ENCODE results near the gene TEX22.

The TEX22 gene

DNA sequence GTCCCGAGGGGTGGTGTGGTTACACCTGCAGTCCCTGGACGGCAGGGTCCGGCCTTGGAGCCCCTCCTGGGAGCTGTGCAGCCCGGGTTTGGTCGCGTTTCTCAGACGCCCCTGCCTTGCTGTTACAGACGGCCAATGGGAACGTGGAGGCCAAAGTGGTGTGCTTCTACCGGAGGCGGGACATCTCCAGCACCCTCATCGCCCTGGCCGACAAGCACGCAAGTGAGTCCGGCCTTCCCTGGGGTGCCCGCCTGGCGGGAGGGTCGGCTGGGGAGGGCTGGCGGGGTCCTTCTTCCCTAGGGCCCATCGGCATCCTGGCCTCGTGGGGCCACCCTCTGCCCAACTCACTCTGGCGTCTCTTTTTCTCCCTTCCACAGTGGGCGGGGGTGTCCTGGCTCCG is 47.0 kb downstream of the TEX22 start:
- TF ChIP-seq ZBTB7A (IDR thresholded peaks at IDR 0.05; ENCODE audit: low read depth): no peak
- no peak for TF ChIP-seq YY1 (IDR thresholded peaks at IDR 0.05; ENCODE audit: low read depth)
- TF ChIP-seq FOXM1 (IDR thresholded peaks at IDR 0.05; ENCODE audit: borderline replicate concordance, low read depth): no peak
- TF ChIP-seq TCF12 (IDR thresholded peaks at IDR 0.05; ENCODE audit: low read depth): no peak
- TF ChIP-seq CEBPB (IDR thresholded peaks at IDR 0.05): no peak
- no peak for TF ChIP-seq CREB1 (IDR thresholded peaks at IDR 0.05; ENCODE audit: low read depth)
- no peak for TF ChIP-seq TEAD4 (IDR thresholded peaks at IDR 0.05)
- TF ChIP-seq, protein P1, sequence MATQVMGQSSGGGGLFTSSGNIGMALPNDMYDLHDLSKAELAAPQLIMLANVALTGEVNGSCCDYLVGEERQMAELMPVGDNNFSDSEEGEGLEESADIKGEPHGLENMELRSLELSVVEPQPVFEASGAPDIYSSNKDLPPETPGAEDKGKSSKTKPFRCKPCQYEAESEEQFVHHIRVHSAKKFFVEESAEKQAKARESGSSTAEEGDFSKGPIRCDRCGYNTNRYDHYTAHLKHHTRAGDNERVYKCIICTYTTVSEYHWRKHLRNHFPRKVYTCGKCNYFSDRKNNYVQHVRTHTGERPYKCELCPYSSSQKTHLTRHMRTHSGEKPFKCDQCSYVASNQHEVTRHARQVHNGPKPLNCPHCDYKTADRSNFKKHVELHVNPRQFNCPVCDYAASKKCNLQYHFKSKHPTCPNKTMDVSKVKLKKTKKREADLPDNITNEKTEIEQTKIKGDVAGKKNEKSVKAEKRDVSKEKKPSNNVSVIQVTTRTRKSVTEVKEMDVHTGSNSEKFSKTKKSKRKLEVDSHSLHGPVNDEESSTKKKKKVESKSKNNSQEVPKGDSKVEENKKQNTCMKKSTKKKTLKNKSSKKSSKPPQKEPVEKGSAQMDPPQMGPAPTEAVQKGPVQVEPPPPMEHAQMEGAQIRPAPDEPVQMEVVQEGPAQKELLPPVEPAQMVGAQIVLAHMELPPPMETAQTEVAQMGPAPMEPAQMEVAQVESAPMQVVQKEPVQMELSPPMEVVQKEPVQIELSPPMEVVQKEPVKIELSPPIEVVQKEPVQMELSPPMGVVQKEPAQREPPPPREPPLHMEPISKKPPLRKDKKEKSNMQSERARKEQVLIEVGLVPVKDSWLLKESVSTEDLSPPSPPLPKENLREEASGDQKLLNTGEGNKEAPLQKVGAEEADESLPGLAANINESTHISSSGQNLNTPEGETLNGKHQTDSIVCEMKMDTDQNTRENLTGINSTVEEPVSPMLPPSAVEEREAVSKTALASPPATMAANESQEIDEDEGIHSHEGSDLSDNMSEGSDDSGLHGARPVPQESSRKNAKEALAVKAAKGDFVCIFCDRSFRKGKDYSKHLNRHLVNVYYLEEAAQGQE (IDR thresholded peaks at IDR 0.05; ENCODE audit: low read depth): no peak
- TF ChIP-seq TAF1 (IDR thresholded peaks at IDR 0.05; ENCODE audit: low read depth): no peak
- TF ChIP-seq EP300 (IDR thresholded peaks at IDR 0.05; ENCODE audit: borderline replicate concordance): no peak
- TF ChIP-seq EGR1 (IDR thresholded peaks at IDR 0.05): no peak
- TF ChIP-seq NFIC (IDR thresholded peaks at IDR 0.05): no peak
- TF ChIP-seq USF1 (IDR thresholded peaks at IDR 0.05): no peak

- TF ChIP-seq TCF12 (IDR thresholded peaks at IDR 0.05; ENCODE audit: low read depth) (no peak), USF1 (IDR thresholded peaks at IDR 0.05) (no peak), ZBTB7A (IDR thresholded peaks at IDR 0.05; ENCODE audit: low read depth) (no peak), MAX (IDR thresholded peaks at IDR 0.05) (no peak), CEBPB (IDR thresholded peaks at IDR 0.05) (no peak), RAD21 (IDR thresholded peaks at IDR 0.05; ENCODE audit: low read depth) (no peak), YY1 (IDR thresholded peaks at IDR 0.05; ENCODE audit: low read depth) (no peak), EP300 (IDR thresholded peaks at IDR 0.05; ENCODE audit: borderline replicate concordance) (no peak), FOXM1 (IDR thresholded peaks at IDR 0.05; ENCODE audit: borderline replicate concordance, low read depth) (no peak), TAF1 (IDR thresholded peaks at IDR 0.05; ENCODE audit: low read depth) (no peak), CREB1 (IDR thresholded peaks at IDR 0.05; ENCODE audit: low read depth) (no peak), NFIC (IDR thresholded peaks at IDR 0.05) (no peak), TEAD4 (IDR thresholded peaks at IDR 0.05) (no peak), EGR1 (IDR thresholded peaks at IDR 0.05) (no peak)
- TF ChIP-seq, protein P1 (IDR thresholded peaks at IDR 0.05; ENCODE audit: low read depth): no peak
Observed at GRCh38 chr14:105445901-105446845, 47.8 kb downstream of the TEX22 start.

DNA sequence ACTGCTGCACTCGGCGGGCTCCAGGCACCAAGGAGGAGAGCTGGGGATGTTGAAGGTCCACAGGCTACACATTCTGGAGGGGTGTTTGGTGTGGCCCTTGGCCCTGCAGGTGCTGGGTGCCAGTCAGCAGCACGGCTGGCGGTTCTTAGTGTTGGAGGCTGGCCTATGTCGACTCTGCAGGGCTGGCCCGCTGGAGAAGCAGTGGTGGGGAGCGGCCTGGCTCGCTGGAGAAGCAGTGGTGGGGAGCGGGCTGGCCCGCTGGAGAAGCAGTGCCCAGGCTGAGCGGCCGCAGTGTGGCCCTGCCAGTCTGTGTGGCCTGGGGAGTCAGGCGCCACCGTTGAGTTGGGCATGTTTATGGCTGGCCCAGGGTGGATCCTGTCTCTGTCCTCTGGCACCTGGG is 48.6 kb downstream of the TEX22 start:
- TF ChIP-seq TEAD4 (IDR thresholded peaks at IDR 0.05): no peak
- no peak for TF ChIP-seq USF1 (IDR thresholded peaks at IDR 0.05)
- no peak for TF ChIP-seq RAD21 (IDR thresholded peaks at IDR 0.05; ENCODE audit: low read depth)
- no peak for TF ChIP-seq CREB1 (IDR thresholded peaks at IDR 0.05; ENCODE audit: low read depth)
- no peak for TF ChIP-seq YY1 (IDR thresholded peaks at IDR 0.05; ENCODE audit: low read depth)
- TF ChIP-seq, protein P1 (IDR thresholded peaks at IDR 0.05; ENCODE audit: low read depth): no peak
- TF ChIP-seq TCF12 (IDR thresholded peaks at IDR 0.05; ENCODE audit: low read depth): no peak
- TF ChIP-seq FOXM1 (IDR thresholded peaks at IDR 0.05; ENCODE audit: borderline replicate concordance, low read depth): no peak
- TF ChIP-seq EP300 (IDR thresholded peaks at IDR 0.05; ENCODE audit: borderline replicate concordance): no peak
- TF ChIP-seq MAX (IDR thresholded peaks at IDR 0.05): no peak
- TF ChIP-seq EGR1 (IDR thresholded peaks at IDR 0.05): no peak
- TF ChIP-seq TAF1 (IDR thresholded peaks at IDR 0.05; ENCODE audit: low read depth): no peak
- no peak for TF ChIP-seq NFIC (IDR thresholded peaks at IDR 0.05)
- no peak for TF ChIP-seq CEBPB (IDR thresholded peaks at IDR 0.05)
- TF ChIP-seq ZBTB7A (IDR thresholded peaks at IDR 0.05; ENCODE audit: low read depth): no peak
